NB4 (cell line): ENCODE measurements around the gene VAV2.

Experiments used
- DNase-seq: peaks from one replicate; pipeline ENCODE4 v3.0.0; 2010; ENCODE audit warnings: low read depth
- H3K4me3 ChIP-seq: one replicate; pipeline ENCODE4 v1.5.1; 2011; ENCODE audit warnings: mild to moderate bottlenecking, low read depth, low read length, moderate library complexity
- CTCF ChIP-seq: IDR thresholded peaks from one replicate; pipeline ENCODE4 v1.5.1; 2012; ENCODE audit warnings: low read depth, low read length
- MAX ChIP-seq: IDR thresholded peaks from 2 replicates; pipeline ENCODE4 v1.6.1; 2011; ENCODE audit warnings: low read depth, low read length
- MYC ChIP-seq: IDR thresholded peaks from 2 replicates; pipeline ENCODE4 v1.6.1; 2011; ENCODE audit warnings: low read depth, low read length
- POLR2A ChIP-seq: IDR thresholded peaks from 2 replicates; pipeline ENCODE4 v1.6.1; 2011; ENCODE audit warnings: mild to moderate bottlenecking; ENCODE audit not compliant: insufficient read length; ENCODE audit errors: extremely low read depth

The VAV2 gene

GRCh38 chr9:134028575-134029247, 36.6 kb upstream of the VAV2 start:
- no peak for DNase-seq
- no peak overlapping the region for H3K4me3 ChIP-seq
- TF ChIP-seq MAX = no peak
- no peak for TF ChIP-seq MYC
- TF ChIP-seq POLR2A = no peak
- TF ChIP-seq CTCF = no peak

DNA sequence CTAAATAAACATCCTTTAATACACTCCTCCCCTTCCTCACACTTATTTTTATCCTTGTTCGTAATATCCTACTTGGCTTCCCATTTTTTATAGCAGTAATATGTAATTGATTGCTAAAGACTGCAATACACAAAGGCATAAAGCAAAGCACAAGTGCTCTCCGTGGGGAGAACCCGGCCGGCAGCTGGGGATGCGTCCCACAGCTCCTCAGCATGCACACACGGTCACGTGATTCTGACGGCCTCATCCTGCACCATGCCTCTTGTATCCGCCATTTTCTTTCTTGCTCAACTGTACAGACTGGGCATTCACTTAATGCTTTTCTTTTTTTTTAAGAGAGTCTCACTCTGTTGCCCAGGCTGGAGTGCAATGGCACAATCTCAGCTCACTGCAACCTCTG, 36.0 kb upstream of the VAV2 start:
- TF ChIP-seq CTCF = no peak
- no peak for TF ChIP-seq POLR2A
- TF ChIP-seq MYC = no peak
- TF ChIP-seq MAX = no peak
- H3K4me3 ChIP-seq = no peak overlapping the region
- DNase-seq = no peak

- no peak for DNase-seq
- H3K4me3 ChIP-seq = no peak overlapping the region
- TF ChIP-seq POLR2A (no peak), MAX (no peak), MYC (no peak), CTCF (no peak)
These were observed 35.4 kb upstream of the VAV2 start for GRCh38 chr9:134027561-134027960.

GRCh38 chr9:134026981-134027380, 34.9 kb upstream of the VAV2 start:
- no peak for TF ChIP-seq POLR2A
- TF ChIP-seq MYC = no peak
- no peak for TF ChIP-seq CTCF
- no peak for TF ChIP-seq MAX
- DNase-seq = no peak
- no peak overlapping the region for H3K4me3 ChIP-seq

- no peak for DNase-seq
- TF ChIP-seq MAX (no peak), CTCF (no peak), POLR2A (no peak), MYC (no peak)
- H3K4me3 ChIP-seq = no peak overlapping the region
These were observed 34.5 kb upstream of the VAV2 start for GRCh38 chr9:134026581-134026980.
